Spleen (tissue), 11 donors: Measurements from ENCODE around the gene CLTA. TPM values are rescaled to one million over a fixed set of nuclear protein-coding genes. Genes with fewer than 3 reads are reported as not detected.
A peak's percentile ranks its signal among the peaks of the same experiment; 100 is the strongest.
"Not testable (repeated sequence)": the region's sequence is repeated elsewhere in the genome, so short reads cannot be mapped to it uniquely, and the experiment has no call there.

ENCODE experiments used
- DNase-seq: peaks from one replicate; pipeline ENCODE4 v3.0.0-alpha.2; 2020
- H3K27ac ChIP-seq, 8 donors: fragments of 200-600 bp; sonication (generic) in 7 of 8; 1 replicate in 4 of 8; 2 replicates in 4 of 8; pipeline versions ENCODE4 v1.5.0 to v1.8.0; 2016 to 2021; ENCODE audit warnings: inconsistent platforms in 4 of 8, mild to moderate bottlenecking in 4 of 8, moderate library complexity in 1 of 8
- H3K27me3 ChIP-seq, 7 donors: fragments of 200-600 bp; sonication (generic) in 6 of 7; replicated peaks in 1 of 7; 1 replicate in 4 of 7; 2 replicates in 3 of 7; pipeline versions ENCODE4 v1.5.0 to v1.8.0; 2016 to 2021; ENCODE audit warnings: inconsistent platforms in 3 of 7, mild to moderate bottlenecking in 1 of 7
- H3K36me3 ChIP-seq, 6 donors: fragments of 200-600 bp; sonication (generic) in 5 of 6; 1 replicate in 4 of 6; 2 replicates in 2 of 6; pipeline versions ENCODE4 v1.5.0 to v1.8.0; 2016 to 2021; ENCODE audit warnings: inconsistent platforms in 2 of 6
- H3K4me1 ChIP-seq, 6 donors: fragments of 200-600 bp; sonication (generic) in 5 of 6; 1 replicate in 3 of 6; 2 replicates in 3 of 6; pipeline versions ENCODE4 v1.5.0 to v1.8.0; 2016 to 2021; ENCODE audit warnings: inconsistent platforms in 3 of 6
- H3K4me3 ChIP-seq, 8 donors: fragments of 200-600 bp; sonication (generic) in 7 of 8; 1 replicate in 4 of 8; 2 replicates in 4 of 8; pipeline versions ENCODE4 v1.5.0 to v1.8.0; 2016 to 2021; ENCODE audit warnings: inconsistent platforms in 4 of 8, mild to moderate bottlenecking in 4 of 8, moderate library complexity in 2 of 8
- H3K9me3 ChIP-seq, 8 donors: fragments of 200-600 bp; sonication (generic) in 7 of 8; 1 replicate in 4 of 8; 2 replicates in 4 of 8; pipeline versions ENCODE4 v1.5.0 to v1.8.0; 2016 to 2021; ENCODE audit warnings: inconsistent platforms in 4 of 8
- POLR2A ChIP-seq, 3 donors: fragments of 450-650 bp; IDR thresholded peaks; one replicate each; pipeline ENCODE4 v1.5.1; 2017; ENCODE audit warnings: antibody characterized with exemption in 3 of 3, mild to moderate bottlenecking in 1 of 3
- POLR2AphosphoS5 ChIP-seq, 3 donors: sonication (generic); formaldehyde crosslinking; IDR thresholded peaks; one replicate each; pipeline ENCODE4 v1.5.1; 2017; ENCODE audit warnings: antibody characterized with exemption in 3 of 3
- WGBS, 5 donors: extraction: QIAGEN DNeasy Blood & Tissue Kit in 3 of 5; methylation state at CpG; one replicate each; pipeline versions ENCODE4 v1.1.5 to v1.1.7; 2013 to 2018; 5-methylcytosine and 5-hydroxymethylcytosine counted together
- intact Hi-C: fragments of 100-400 bp; cut with DNase I; formaldehyde crosslinking; loops from one replicate; pipeline ENCODE4 v1.15.0; 2023; ENCODE audit warnings: low total_unique reads
- polyA plus RNA-seq, 3 donors: library from polyadenylated mRNA; stranded (reverse); fragments of 200-250 nt; gene quantifications; one replicate each; pipeline ENCODE4 v1.2.1, GENCODE V29; 2013
- total RNA-seq, 7 donors: library from RNA; depleted of rRNA in 3 of 7; stranded (reverse); fragments of >200 nt in 3 of 7; fragmentation: NEBNext Ultra II Directional in 4 of 7; extraction: Animal tissue kit (Norgen Biotek cat#: 25700) in 4 of 7; gene quantifications; one replicate each; pipeline versions ENCODE4 v1.1.0 to v1.2.1, GENCODE V29; 2016 to 2021
- TF ChIP-seq, protein P1 (sequence below), 11 experiments: fragments of 200-600 bp in 7 of 11; fragments of 450-650 bp in 4 of 11; sonication (generic) in 4 of 11; IDR thresholded peaks in 8 of 11; conservative IDR thresholded peaks in 3 of 11; 1 replicate in 7 of 11; 2 replicates in 4 of 11; pipeline versions ENCODE4 v1.4.0 to v1.8.0; 2016 to 2021; ENCODE audit warnings: antibody characterized with exemption in 11 of 11, inconsistent platforms in 4 of 11, mild to moderate bottlenecking in 1 of 11
- donor health status: healthy with polysubstance abuse.
- donor health status: DM: no; HTN: no; CAD: no; lungs with moderate emphysema.
- donor health status: DM: no; HTN: no; CAD: no.
- donor health status: Bipolar disorder and iron deficiency.
- donor health status: healthy.
- donor health status: DM: no; HTN: no; CAD: no.
- donor health status: DM: yes; HTN: yes; CAD: no.

Gene CLTA
- total and polyA plus RNA-seq, 10 donors, result 92.0 to 176 (median 137) TPM

DNA sequence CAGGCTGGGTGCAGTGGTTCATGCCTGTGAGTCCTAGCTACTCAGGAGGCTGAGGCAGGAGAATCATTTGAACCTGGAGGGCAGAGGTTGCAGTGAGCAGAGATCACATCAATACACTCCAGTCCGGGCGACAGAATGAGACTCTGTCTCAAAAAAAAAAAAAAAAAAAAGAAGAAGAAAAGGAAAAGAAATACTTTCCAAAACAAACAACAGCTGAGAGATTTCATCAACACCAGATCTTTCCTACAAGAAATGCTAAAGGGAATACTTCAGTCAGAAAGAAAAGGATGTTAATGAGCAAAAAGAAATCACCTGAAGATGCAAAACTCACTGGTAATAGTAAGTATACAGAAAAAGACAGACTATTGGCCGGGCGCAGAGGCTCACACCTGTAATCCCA lies 13.2 kb upstream of the CLTA start:
- Histone ChIP-seq H3K27ac (no peak overlapping the region), H3K4me1 (no peaks in the 10 kb centered on the region), H3K36me3 (no peaks in the 10 kb centered on the region), H3K27me3 (no peaks in the 10 kb centered on the region), H3K9me3 (no peaks in the 10 kb centered on the region), H3K4me3 (no peak overlapping the region)
- 89 to 97% (median 90%) methylated on average over 4 of the region's 4 CpGs for WGBS, 5 donors
- intact Hi-C loops, result no loop called here
- no peak for DNase-seq
- TF ChIP-seq, protein P1, sequence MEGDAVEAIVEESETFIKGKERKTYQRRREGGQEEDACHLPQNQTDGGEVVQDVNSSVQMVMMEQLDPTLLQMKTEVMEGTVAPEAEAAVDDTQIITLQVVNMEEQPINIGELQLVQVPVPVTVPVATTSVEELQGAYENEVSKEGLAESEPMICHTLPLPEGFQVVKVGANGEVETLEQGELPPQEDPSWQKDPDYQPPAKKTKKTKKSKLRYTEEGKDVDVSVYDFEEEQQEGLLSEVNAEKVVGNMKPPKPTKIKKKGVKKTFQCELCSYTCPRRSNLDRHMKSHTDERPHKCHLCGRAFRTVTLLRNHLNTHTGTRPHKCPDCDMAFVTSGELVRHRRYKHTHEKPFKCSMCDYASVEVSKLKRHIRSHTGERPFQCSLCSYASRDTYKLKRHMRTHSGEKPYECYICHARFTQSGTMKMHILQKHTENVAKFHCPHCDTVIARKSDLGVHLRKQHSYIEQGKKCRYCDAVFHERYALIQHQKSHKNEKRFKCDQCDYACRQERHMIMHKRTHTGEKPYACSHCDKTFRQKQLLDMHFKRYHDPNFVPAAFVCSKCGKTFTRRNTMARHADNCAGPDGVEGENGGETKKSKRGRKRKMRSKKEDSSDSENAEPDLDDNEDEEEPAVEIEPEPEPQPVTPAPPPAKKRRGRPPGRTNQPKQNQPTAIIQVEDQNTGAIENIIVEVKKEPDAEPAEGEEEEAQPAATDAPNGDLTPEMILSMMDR (IDR thresholded peaks at IDR 0.05 in 8 of 11, conservative IDR thresholded peaks at IDR 0.05 in 3 of 11), result no peak
- TF ChIP-seq POLR2A (IDR thresholded peaks at IDR 0.05), result no peak
- no peak for TF ChIP-seq POLR2AphosphoS5 (IDR thresholded peaks at IDR 0.05)

- H3K27ac ChIP-seq, H3K4me3 ChIP-seq, H3K9me3 ChIP-seq, DNase-seq, H3K4me1 ChIP-seq, H3K27me3 ChIP-seq, intact Hi-C loops, H3K36me3 ChIP-seq: not testable (repeated sequence)
- WGBS, 5 donors, result 85 to 93% (median 89%) methylated on average over 6 of the region's 6 CpGs
Observed at GRCh38 chr9:36180243-36180642, 10.5 kb upstream of the CLTA start.

DNA sequence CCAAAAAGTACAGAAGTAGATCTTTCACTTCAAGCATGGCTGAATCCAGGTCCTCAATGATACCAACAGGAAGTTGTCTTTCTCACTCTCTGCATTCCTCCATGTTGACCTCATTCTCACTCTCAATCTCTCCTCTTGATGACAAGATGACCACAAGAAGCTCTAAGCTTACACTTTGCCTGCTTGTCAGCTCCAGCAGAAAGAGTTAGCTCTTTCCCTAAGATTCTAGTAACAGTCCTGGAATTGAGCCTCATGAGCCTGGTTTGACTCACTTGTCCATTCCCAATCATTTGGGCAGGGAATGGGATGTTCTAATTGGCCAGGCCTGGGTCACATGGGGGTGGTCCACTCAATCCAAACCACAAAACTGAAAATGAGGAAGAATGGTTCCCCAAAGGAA lies 3.3 kb upstream of the CLTA start:
- peak overlapping the region in 2 of 8 donors; percentile 3 to 30 for H3K27ac ChIP-seq
- no peaks in the 10 kb centered on the region for H3K27me3 ChIP-seq
- no peaks in the 10 kb centered on the region for H3K36me3 ChIP-seq
- DNase-seq, result no peak
- peaks cover 8 to 35% (median 18%) of the 10 kb centered on the region in 6 donors for H3K4me1 ChIP-seq
- no peak for TF ChIP-seq POLR2A (IDR thresholded peaks at IDR 0.05)
- intact Hi-C loops, result no loop called here
- H3K9me3 ChIP-seq, result no peaks in the 10 kb centered on the region
- H3K4me3 ChIP-seq, result no peak overlapping the region

GRCh38 chr9:36188212-36188611 lies 2.5 kb upstream of the CLTA start:
- Histone ChIP-seq H3K9me3 (no peaks in the 10 kb centered on the region), H3K27ac (no peak overlapping the region), H3K36me3 (no peaks in the 10 kb centered on the region), H3K4me3 (no peak overlapping the region), H3K27me3 (no peaks in the 10 kb centered on the region), H3K4me1 (peaks cover 16 to 43% (median 26%) of the 10 kb centered on the region in 6 donors)
- DNase-seq, result no peak
- TF ChIP-seq POLR2AphosphoS5 (IDR thresholded peaks at IDR 0.05) (no peak), POLR2A (IDR thresholded peaks at IDR 0.05) (no peak)
- WGBS, 5 donors, result 93 to 98% (median 95%) methylated on average over 5 of the region's 5 CpGs
- intact Hi-C loops, result no loop called here

- Histone ChIP-seq H3K27ac (peak overlapping the region; percentile 88 to 97 (median 91)), H3K4me3 (peak overlapping the region; percentile 77 to 99 (median 95)), H3K4me1 (peaks cover 22 to 60% (median 44%) of the 10 kb centered on the region in 6 donors), H3K9me3 (no peaks in the 10 kb centered on the region), H3K27me3 (no peaks in the 10 kb centered on the region), H3K36me3 (peaks cover 0 to 12% (median 0%) of the 10 kb centered on the region in 6 donors)
- WGBS, 5 donors, result 4 to 10% (median 8%) methylated on average over 9 of the region's 9 CpGs
- TF ChIP-seq, protein P1 (IDR thresholded peaks at IDR 0.05 in 8 of 11, conservative IDR thresholded peaks at IDR 0.05 in 3 of 11), result no peak
- TF ChIP-seq POLR2AphosphoS5 (IDR thresholded peaks at IDR 0.05), result no peak
- no peak for TF ChIP-seq POLR2A (IDR thresholded peaks at IDR 0.05)
- no peak for DNase-seq
- intact Hi-C loops, result no loop called here
Observed at GRCh38 chr9:36189976-36190375, 745 bp upstream of the CLTA start.

DNA sequence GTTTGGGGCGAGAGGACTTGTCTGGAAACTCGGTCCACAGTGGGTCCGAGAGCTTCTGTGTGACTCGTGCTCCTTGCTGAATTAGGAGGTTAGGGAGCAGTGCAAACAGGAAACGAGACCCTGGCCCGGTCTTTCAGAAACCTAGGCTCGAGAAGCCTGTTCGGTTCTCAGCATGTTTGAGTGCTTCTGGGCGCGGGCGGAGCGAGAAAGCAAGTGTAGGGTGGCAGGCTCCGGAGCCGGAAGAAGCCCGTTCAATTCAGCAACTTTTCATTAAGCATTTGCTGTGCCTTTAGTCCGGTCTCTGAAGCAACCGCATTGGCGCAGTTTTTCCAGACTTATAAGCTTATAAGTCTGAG lies 547 bp downstream of the CLTA start:
- Histone ChIP-seq H3K4me1 (peaks cover 22 to 73% (median 46%) of the 10 kb centered on the region in 6 donors), H3K27me3 (no peaks in the 10 kb centered on the region), H3K4me3 (peak overlapping the region; percentile 77 to 99 (median 95)), H3K27ac (peak overlapping the region; percentile 88 to 97 (median 91)), H3K36me3 (peaks cover 0 to 25% (median 0%) of the 10 kb centered on the region in 6 donors), H3K9me3 (no peaks in the 10 kb centered on the region)
- intact Hi-C loops, result no loop called here
- peak; percentile 86 for DNase-seq
- TF ChIP-seq, protein P1 (IDR thresholded peaks at IDR 0.05 in 8 of 11, conservative IDR thresholded peaks at IDR 0.05 in 3 of 11), result no peak
- TF ChIP-seq POLR2AphosphoS5 (IDR thresholded peaks at IDR 0.05), result no peak
- TF ChIP-seq POLR2A (IDR thresholded peaks at IDR 0.05), result no peak
- 0 to 1% (median 0%) methylated on average over 16 to 18 of the region's 18 CpGs for WGBS, 5 donors
